SK-N-SH treated with all-trans-retinoic acid at 6 μM for 48 hours (cell line): ENCODE results near the gene DIMT1.

Experiments
- ATAC-seq: fragments of 200-7000 bp; cut with Tn5 transposase; 3 replicates; pipeline ENCODE4 v1.9.1; 2020; ENCODE audit warnings: mild to moderate bottlenecking, moderate library complexity
- ARNTL ChIP-seq: fragments of 450-650 bp; formaldehyde crosslinking; IDR thresholded peaks from 2 replicates; pipeline ENCODE4 v1.5.0; 2020; ENCODE audit warnings: low read depth, mild to moderate bottlenecking, moderate library complexity, borderline replicate concordance
- BACH2 ChIP-seq: fragments of 250-450 bp; sonication (Bioruptor Pico); IDR thresholded peaks from 2 replicates; pipeline ENCODE4 v1.9.0; 2021; ENCODE audit warnings: mild to moderate bottlenecking, borderline replicate concordance
- CREB5 ChIP-seq: fragments of 250-450 bp; sonication (Bioruptor Pico); IDR thresholded peaks from 2 replicates; pipeline ENCODE4 v1.5.1; 2020; ENCODE audit warnings: low read depth, mild to moderate bottlenecking, moderate library complexity
- CSDC2 ChIP-seq: fragments of 250-450 bp; sonication (Bioruptor Pico); IDR thresholded peaks from 2 replicates; pipeline ENCODE4 v1.5.0; 2020; ENCODE audit warnings: mild to moderate bottlenecking, moderate library complexity
- ESRRG ChIP-seq: fragments of 250-450 bp; sonication (Bioruptor Pico); IDR thresholded peaks from 2 replicates; pipeline ENCODE4 v1.6.1; 2021; ENCODE audit warnings: mild to moderate bottlenecking
- OSR1 ChIP-seq: fragments of 250-450 bp; sonication (Bioruptor Pico); IDR thresholded peaks from 2 replicates; pipeline ENCODE4 v1.8.0; 2022; ENCODE audit warnings: moderate library complexity, mild to moderate bottlenecking, inconsistent platforms
- PPARA ChIP-seq: fragments of 250-450 bp; sonication (Bioruptor Pico); IDR thresholded peaks from 2 replicates; pipeline ENCODE4 v1.5.0; 2020; ENCODE audit warnings: mild to moderate bottlenecking, borderline replicate concordance
- RARB ChIP-seq: fragments of 250-450 bp; sonication (Bioruptor Pico); IDR thresholded peaks from 2 replicates; pipeline ENCODE4 v1.8.0; 2021; ENCODE audit warnings: mild to moderate bottlenecking, moderate library complexity
- SNAI2 ChIP-seq: fragments of 250-450 bp; sonication (Bioruptor Pico); IDR thresholded peaks from 2 replicates; pipeline ENCODE4 v1.5.0; 2020; ENCODE audit warnings: mild to moderate bottlenecking, moderate library complexity
- TCF4 ChIP-seq: fragments of 250-450 bp; sonication (Bioruptor Pico); IDR thresholded peaks from 2 replicates; pipeline ENCODE4 v1.8.0; 2021; ENCODE audit warnings: mild to moderate bottlenecking, moderate library complexity, borderline replicate concordance
- TOX ChIP-seq: fragments of 250-450 bp; sonication (Bioruptor Pico); IDR thresholded peaks from 2 replicates; pipeline ENCODE4 v1.8.0; 2021; ENCODE audit warnings: mild to moderate bottlenecking, moderate library complexity, borderline replicate concordance
- TSHZ2 ChIP-seq: fragments of 250-450 bp; sonication (Bioruptor Pico); IDR thresholded peaks from 2 replicates; pipeline ENCODE4 v1.5.0; 2020; ENCODE audit warnings: mild to moderate bottlenecking, moderate library complexity
- ZC3H10 ChIP-seq: fragments of 250-450 bp; sonication (Bioruptor Pico); IDR thresholded peaks from 2 replicates; pipeline ENCODE4 v1.5.1; 2021; ENCODE audit warnings: mild to moderate bottlenecking, moderate library complexity
- ZFP3 ChIP-seq: fragments of 250-450 bp; sonication (Bioruptor Pico); IDR thresholded peaks from 2 replicates; pipeline ENCODE4 v1.5.0; 2020; ENCODE audit warnings: mild to moderate bottlenecking, moderate library complexity
- ZFP30 ChIP-seq: fragments of 450-650 bp; formaldehyde crosslinking; IDR thresholded peaks from 2 replicates; pipeline ENCODE4 v1.5.0; 2022; ENCODE audit warnings: mild to moderate bottlenecking, moderate library complexity
- ZNF565 ChIP-seq: fragments of 450-650 bp; formaldehyde crosslinking; conservative IDR thresholded peaks from 2 replicates; pipeline ENCODE4 v1.5.0; 2020; ENCODE audit warnings: low read depth, mild to moderate bottlenecking, moderate library complexity
- ZNF70 ChIP-seq: fragments of 450-650 bp; formaldehyde crosslinking; IDR thresholded peaks from 2 replicates; pipeline ENCODE4 v1.5.0; 2020; ENCODE audit warnings: mild to moderate bottlenecking, moderate library complexity
- ZNF8 ChIP-seq: fragments of 450-650 bp; formaldehyde crosslinking; IDR thresholded peaks from 2 replicates; pipeline ENCODE4 v1.5.0; 2020; ENCODE audit warnings: mild to moderate bottlenecking, moderate library complexity
- TF ChIP-seq, protein P1 (sequence below): fragments of 250-450 bp; sonication (Bioruptor Pico); IDR thresholded peaks from 2 replicates; pipeline ENCODE4 v1.8.0; 2021; ENCODE audit warnings: low read depth, mild to moderate bottlenecking, moderate library complexity, borderline replicate concordance
- TF ChIP-seq, protein P2 (sequence below): fragments of 250-450 bp; sonication (Bioruptor Pico); IDR thresholded peaks from 2 replicates; pipeline ENCODE4 v1.8.0; 2020; ENCODE audit warnings: mild to moderate bottlenecking, moderate library complexity, borderline replicate concordance
- TF ChIP-seq, protein P3 (sequence below): fragments of 250-450 bp; sonication (Bioruptor Pico); IDR thresholded peaks from 2 replicates; pipeline ENCODE4 v1.5.1; 2021; ENCODE audit warnings: mild to moderate bottlenecking, moderate library complexity

Gene DIMT1

DNA sequence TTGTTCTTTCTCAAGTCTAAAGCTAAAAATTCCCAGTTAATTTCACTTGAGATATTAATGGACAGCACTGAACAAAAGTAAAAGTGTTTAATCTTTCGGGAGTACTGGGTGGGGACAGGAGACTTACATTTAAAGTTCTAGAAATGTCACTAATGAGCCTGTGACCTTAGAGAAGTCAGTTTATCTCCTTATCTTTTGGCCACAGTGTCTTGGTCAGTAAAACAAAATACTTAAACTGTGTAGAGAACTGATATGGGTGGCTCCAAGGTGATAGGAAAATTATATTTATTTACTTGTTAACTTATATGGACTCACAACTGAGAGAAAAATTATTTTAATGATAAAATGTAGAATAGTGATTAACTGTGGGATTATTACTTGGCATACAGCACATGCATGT, 17.7 kb upstream of the DIMT1 start:
- TF ChIP-seq ZNF8 (CRISPR knock-in tag) (no peak), PPARA (CRISPR knock-in tag) (no peak)
- TF ChIP-seq, all 23 proteins: peak for 0
- no peak for ATAC-seq

DNA sequence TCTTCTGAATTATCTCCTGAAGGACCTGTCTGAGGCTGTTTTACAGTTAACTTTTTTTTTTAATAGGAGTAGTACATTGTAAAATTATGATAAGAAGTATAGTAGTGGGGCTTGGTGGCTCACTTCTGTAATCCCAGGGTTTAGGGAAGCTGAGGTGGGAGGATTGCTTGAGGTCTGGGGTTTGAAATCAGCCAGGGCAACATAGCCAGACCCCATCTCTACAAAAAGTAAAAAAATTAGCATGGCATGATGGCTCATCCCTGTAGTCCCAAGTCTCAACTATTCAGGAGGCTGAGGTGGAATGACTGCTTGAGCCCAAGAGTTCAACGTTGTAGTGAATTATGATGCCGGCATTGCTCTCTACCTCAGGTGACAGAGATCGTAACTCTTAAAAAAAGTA, 15.9 kb upstream of the DIMT1 start:
- no peak for ATAC-seq
- TF ChIP-seq, protein P1, sequence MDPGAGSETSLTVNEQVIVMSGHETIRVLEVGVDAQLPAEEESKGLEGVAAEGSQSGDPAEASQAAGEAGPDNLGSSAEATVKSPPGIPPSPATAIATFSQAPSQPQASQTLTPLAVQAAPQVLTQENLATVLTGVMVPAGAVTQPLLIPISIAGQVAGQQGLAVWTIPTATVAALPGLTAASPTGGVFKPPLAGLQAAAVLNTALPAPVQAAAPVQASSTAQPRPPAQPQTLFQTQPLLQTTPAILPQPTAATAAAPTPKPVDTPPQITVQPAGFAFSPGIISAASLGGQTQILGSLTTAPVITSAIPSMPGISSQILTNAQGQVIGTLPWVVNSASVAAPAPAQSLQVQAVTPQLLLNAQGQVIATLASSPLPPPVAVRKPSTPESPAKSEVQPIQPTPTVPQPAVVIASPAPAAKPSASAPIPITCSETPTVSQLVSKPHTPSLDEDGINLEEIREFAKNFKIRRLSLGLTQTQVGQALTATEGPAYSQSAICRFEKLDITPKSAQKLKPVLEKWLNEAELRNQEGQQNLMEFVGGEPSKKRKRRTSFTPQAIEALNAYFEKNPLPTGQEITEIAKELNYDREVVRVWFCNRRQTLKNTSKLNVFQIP: no peak
- TF ChIP-seq RARB (no peak), TCF4 (no peak), ZC3H10 (CRISPR knock-in tag) (no peak), CSDC2 (CRISPR knock-in tag) (no peak), ZNF70 (CRISPR knock-in tag) (no peak), SNAI2 (no peak), ZFP3 (CRISPR knock-in tag) (no peak), ZNF565 (CRISPR knock-in tag) (no peak), ARNTL (CRISPR knock-in tag) (no peak), BACH2 (no peak), ESRRG (CRISPR knock-in tag) (no peak), PPARA (CRISPR knock-in tag) (no peak), CREB5 (CRISPR knock-in tag) (no peak), ZFP30 (CRISPR knock-in tag) (no peak)
- TF ChIP-seq, protein P2, sequence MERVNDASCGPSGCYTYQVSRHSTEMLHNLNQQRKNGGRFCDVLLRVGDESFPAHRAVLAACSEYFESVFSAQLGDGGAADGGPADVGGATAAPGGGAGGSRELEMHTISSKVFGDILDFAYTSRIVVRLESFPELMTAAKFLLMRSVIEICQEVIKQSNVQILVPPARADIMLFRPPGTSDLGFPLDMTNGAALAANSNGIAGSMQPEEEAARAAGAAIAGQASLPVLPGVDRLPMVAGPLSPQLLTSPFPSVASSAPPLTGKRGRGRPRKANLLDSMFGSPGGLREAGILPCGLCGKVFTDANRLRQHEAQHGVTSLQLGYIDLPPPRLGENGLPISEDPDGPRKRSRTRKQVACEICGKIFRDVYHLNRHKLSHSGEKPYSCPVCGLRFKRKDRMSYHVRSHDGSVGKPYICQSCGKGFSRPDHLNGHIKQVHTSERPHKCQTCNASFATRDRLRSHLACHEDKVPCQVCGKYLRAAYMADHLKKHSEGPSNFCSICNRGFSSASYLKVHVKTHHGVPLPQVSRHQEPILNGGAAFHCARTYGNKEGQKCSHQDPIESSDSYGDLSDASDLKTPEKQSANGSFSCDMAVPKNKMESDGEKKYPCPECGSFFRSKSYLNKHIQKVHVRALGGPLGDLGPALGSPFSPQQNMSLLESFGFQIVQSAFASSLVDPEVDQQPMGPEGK (CRISPR knock-in tag): no peak

- no peak for ATAC-seq
- TF ChIP-seq ZNF8 (CRISPR knock-in tag) (no peak), ZC3H10 (CRISPR knock-in tag) (no peak)
These were observed 14.9 kb upstream of the DIMT1 start for GRCh38 chr5:62418462-62419076.

GRCh38 chr5:62413711-62414110, 10.0 kb upstream of the DIMT1 start:
- no peak for ATAC-seq
- TF ChIP-seq, protein P2 (CRISPR knock-in tag): no peak
- TF ChIP-seq TOX: no peak
- no peak for TF ChIP-seq OSR1 (CRISPR knock-in tag)
- TF ChIP-seq, protein P3, sequence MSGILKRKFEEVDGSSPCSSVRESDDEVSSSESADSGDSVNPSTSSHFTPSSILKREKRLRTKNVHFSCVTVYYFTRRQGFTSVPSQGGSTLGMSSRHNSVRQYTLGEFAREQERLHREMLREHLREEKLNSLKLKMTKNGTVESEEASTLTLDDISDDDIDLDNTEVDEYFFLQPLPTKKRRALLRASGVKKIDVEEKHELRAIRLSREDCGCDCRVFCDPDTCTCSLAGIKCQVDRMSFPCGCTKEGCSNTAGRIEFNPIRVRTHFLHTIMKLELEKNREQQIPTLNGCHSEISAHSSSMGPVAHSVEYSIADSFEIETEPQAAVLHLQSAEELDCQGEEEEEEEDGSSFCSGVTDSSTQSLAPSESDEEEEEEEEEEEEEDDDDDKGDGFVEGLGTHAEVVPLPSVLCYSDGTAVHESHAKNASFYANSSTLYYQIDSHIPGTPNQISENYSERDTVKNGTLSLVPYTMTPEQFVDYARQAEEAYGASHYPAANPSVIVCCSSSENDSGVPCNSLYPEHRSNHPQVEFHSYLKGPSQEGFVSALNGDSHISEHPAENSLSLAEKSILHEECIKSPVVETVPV (CRISPR knock-in tag): no peak
- no peak for TF ChIP-seq ZFP30 (CRISPR knock-in tag)
- TF ChIP-seq CSDC2 (CRISPR knock-in tag): no peak
- TF ChIP-seq TSHZ2 (CRISPR knock-in tag): no peak
- TF ChIP-seq ZNF8 (CRISPR knock-in tag): no peak
- no peak for TF ChIP-seq ZC3H10 (CRISPR knock-in tag)
- TF ChIP-seq ZFP3 (CRISPR knock-in tag): no peak
- no peak for TF ChIP-seq ZNF70 (CRISPR knock-in tag)
